Sigmoid colon (tissue), 7 donors: ENCODE results near the gene KLF15. TPM values are rescaled to one million over a fixed set of nuclear protein-coding genes. Genes with fewer than 3 reads are reported as not detected.

Experiments
- DNase-seq: peaks from one replicate; pipeline ENCODE4 v3.0.0-alpha.2; 2019
- H3K27ac ChIP-seq, 4 donors: fragments of 200-600 bp; sonication (generic); one replicate each; pipeline ENCODE4 v1.5.1; 2016 to 2019; ENCODE audit warnings: mild to moderate bottlenecking in 1 of 4
- H3K27me3 ChIP-seq, 3 donors: fragments of 200-600 bp; sonication (generic); one replicate each; pipeline ENCODE4 v1.5.1; 2019; ENCODE audit warnings: mild to moderate bottlenecking in 1 of 3
- H3K36me3 ChIP-seq, 4 donors: fragments of 200-600 bp; sonication (generic); one replicate each; pipeline ENCODE4 v1.5.1; 2016 to 2019
- H3K4me1 ChIP-seq, 4 donors: fragments of 200-600 bp; sonication (generic); one replicate each; pipeline ENCODE4 v1.5.1; 2017 to 2019
- H3K4me3 ChIP-seq, 4 donors: fragments of 200-600 bp; sonication (generic); one replicate each; pipeline ENCODE4 v1.5.1; 2017 to 2019; ENCODE audit warnings: mild to moderate bottlenecking in 2 of 4, moderate library complexity in 1 of 4
- H3K9me3 ChIP-seq, 4 donors: fragments of 200-600 bp in 3 of 4; sonication (generic) in 3 of 4; one replicate each; pipeline versions ENCODE4 v1.5.1 to v1.6.1; 2013 to 2019
- EP300 ChIP-seq, 4 donors: sonication (generic); formaldehyde crosslinking; IDR thresholded peaks; one replicate each; pipeline ENCODE4 v1.6.1; 2017; ENCODE audit warnings: antibody characterized with exemption in 4 of 4
- POLR2A ChIP-seq, 2 donors: fragments of 450-650 bp; IDR thresholded peaks; one replicate each; pipeline ENCODE4 v1.6.1; 2016; ENCODE audit warnings: antibody characterized with exemption in 2 of 2, mild to moderate bottlenecking in 2 of 2, moderate library complexity in 2 of 2
- POLR2AphosphoS5 ChIP-seq, 4 donors: sonication (generic); formaldehyde crosslinking; IDR thresholded peaks; one replicate each; pipeline ENCODE4 v1.6.1; 2017; ENCODE audit warnings: antibody characterized with exemption in 4 of 4
- WGBS, 2 donors: extraction: QIAGEN DNeasy Blood & Tissue Kit; methylation state at CpG; one replicate each; pipeline ENCODE4 v1.1.7; 2013; 5-methylcytosine and 5-hydroxymethylcytosine counted together
- intact Hi-C: fragments of 100-400 bp; cut with DNase I; formaldehyde crosslinking; loops from one replicate; pipeline ENCODE4 v1.15.1; 2023
- polyA plus RNA-seq, 3 donors: library from polyadenylated mRNA; stranded (reverse); fragments of 200-250 nt; gene quantifications; one replicate each; pipeline ENCODE4 v1.2.3, GENCODE V29; 2013
- total RNA-seq, 4 donors: library from RNA; depleted of rRNA; stranded (reverse); fragments of >200 nt; gene quantifications; one replicate each; pipeline ENCODE4 v1.1.0, GENCODE V29; 2016
- TF ChIP-seq, protein P1 (sequence below), 4 experiments: fragments of 450-650 bp in 3 of 4; fragments of 200-600 bp in 1 of 4; IDR thresholded peaks; one replicate each; pipeline ENCODE4 v1.5.1; 2016 to 2019; ENCODE audit warnings: antibody characterized with exemption in 4 of 4, mild to moderate bottlenecking in 3 of 4, moderate library complexity in 2 of 4
- donor health status: healthy with polysubstance abuse.
- donor health status: Bipolar disorder and iron deficiency.
- donor health status: healthy.

KLF15 gene
- total and polyA plus RNA-seq, 7 donors = 0.69 to 50.2 (median 21.9) TPM

DNA sequence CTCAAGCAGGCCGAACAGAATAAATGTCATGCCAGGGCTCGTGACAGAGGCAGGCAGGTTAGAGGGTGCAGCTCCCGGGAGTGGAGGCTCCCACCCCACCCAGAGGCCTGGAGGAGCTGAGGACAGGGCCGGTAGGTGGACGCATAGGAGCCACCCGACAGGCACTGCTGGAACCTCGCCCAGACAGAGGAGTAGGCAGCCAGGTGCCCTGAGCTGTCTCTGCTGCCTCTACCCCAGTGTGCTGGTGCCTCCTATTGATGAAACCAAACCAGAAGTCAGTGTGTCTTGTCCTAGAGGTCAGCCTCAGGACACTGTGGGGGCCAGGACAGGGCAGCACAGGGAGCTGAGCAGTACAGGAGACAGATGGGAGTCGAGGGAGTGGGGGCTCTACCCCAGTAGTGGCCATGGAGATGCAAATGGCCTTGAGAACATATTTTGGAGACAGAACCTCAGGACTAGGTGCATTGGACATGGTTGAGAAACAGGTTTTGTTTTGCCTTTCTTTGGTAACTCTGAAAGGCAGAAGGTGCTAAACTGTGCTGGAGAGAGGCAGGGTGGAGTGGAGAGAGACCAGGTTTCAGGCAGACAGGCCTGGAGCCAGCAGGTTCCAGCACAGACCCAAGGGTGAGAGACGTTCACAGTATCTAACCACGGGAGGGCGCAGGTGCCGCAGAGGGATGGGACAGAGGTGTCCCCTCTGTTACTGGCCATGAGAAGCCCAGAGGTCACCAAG lies 15.4 kb upstream of the KLF15 start:
- intact Hi-C loops = no loop called here
- TF ChIP-seq POLR2A (IDR thresholded peaks at IDR 0.05) (no peak), POLR2AphosphoS5 (IDR thresholded peaks at IDR 0.05) (no peak), EP300 (IDR thresholded peaks at IDR 0.05) (no peak)
- TF ChIP-seq, protein P1, sequence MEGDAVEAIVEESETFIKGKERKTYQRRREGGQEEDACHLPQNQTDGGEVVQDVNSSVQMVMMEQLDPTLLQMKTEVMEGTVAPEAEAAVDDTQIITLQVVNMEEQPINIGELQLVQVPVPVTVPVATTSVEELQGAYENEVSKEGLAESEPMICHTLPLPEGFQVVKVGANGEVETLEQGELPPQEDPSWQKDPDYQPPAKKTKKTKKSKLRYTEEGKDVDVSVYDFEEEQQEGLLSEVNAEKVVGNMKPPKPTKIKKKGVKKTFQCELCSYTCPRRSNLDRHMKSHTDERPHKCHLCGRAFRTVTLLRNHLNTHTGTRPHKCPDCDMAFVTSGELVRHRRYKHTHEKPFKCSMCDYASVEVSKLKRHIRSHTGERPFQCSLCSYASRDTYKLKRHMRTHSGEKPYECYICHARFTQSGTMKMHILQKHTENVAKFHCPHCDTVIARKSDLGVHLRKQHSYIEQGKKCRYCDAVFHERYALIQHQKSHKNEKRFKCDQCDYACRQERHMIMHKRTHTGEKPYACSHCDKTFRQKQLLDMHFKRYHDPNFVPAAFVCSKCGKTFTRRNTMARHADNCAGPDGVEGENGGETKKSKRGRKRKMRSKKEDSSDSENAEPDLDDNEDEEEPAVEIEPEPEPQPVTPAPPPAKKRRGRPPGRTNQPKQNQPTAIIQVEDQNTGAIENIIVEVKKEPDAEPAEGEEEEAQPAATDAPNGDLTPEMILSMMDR (IDR thresholded peaks at IDR 0.05) = no peak
- Histone ChIP-seq H3K27me3 (no peaks in the 10 kb centered on the region), H3K36me3 (no peaks in the 10 kb centered on the region), H3K4me1 (peaks cover 0 to 6% (median 6%) of the 10 kb centered on the region in 4 donors), H3K4me3 (no peak overlapping the region), H3K27ac (no peak overlapping the region), H3K9me3 (no peaks in the 10 kb centered on the region)
- WGBS, 2 donors = 74 to 88% methylated on average over 12 of the region's 12 CpGs
- DNase-seq = peak; percentile 63

GRCh38 chr3:126371096-126371705 lies 14.0 kb upstream of the KLF15 start:
- no peaks in the 10 kb centered on the region for H3K9me3 ChIP-seq
- DNase-seq = peak; percentile 44

DNA sequence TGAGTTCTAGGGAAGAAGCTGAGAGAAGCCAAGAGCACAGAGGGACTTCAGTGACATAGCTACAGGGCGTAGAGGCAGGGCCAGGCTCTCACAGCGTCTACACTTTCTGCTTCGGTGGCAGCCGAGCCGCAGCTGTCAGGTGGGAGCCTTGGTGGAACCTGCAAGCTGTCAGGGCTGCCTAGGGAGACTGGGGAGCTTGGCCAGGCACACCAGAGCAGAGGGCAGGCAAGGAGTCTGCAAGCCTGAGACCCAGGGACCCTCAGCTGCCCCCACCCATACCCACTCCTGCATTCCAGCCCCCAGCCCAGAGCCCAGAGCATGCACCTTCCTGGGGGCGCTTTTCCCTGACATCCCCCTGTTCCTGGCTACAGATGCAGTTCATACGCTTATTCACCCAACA lies 13.4 kb upstream of the KLF15 start:
- intact Hi-C loops = no loop called here
- 95% methylated on average over 7 of the region's 7 CpGs for WGBS, 2 donors
- TF ChIP-seq, protein P1 (IDR thresholded peaks at IDR 0.05) = no peak
- TF ChIP-seq EP300 (IDR thresholded peaks at IDR 0.05) (no peak), POLR2A (IDR thresholded peaks at IDR 0.05) (no peak), POLR2AphosphoS5 (IDR thresholded peaks at IDR 0.05) (no peak)
- Histone ChIP-seq H3K4me1 (peaks cover 0 to 6% (median 6%) of the 10 kb centered on the region in 4 donors), H3K4me3 (no peak overlapping the region), H3K27ac (no peak overlapping the region), H3K36me3 (no peaks in the 10 kb centered on the region), H3K9me3 (no peaks in the 10 kb centered on the region), H3K27me3 (no peaks in the 10 kb centered on the region)
- DNase-seq = peak; percentile 55

More at GRCh38 chr3:126371096-126371705, 14.0 kb upstream of the KLF15 start:
- intact Hi-C loops = no loop called here
- Histone ChIP-seq H3K4me3 (no peak overlapping the region), H3K4me1 (peaks cover 0 to 6% (median 6%) of the 10 kb centered on the region in 4 donors), H3K27ac (no peak overlapping the region), H3K36me3 (no peaks in the 10 kb centered on the region), H3K27me3 (no peaks in the 10 kb centered on the region)
- TF ChIP-seq POLR2AphosphoS5 (IDR thresholded peaks at IDR 0.05) (no peak), EP300 (IDR thresholded peaks at IDR 0.05) (no peak), POLR2A (IDR thresholded peaks at IDR 0.05) (no peak)
- TF ChIP-seq, protein P1 (IDR thresholded peaks at IDR 0.05) = no peak
- 91 to 93% methylated on average over 22 of the region's 22 CpGs for WGBS, 2 donors

- no peak overlapping the region for H3K4me3 ChIP-seq
Measured at GRCh38 chr3:126370055-126370454, 12.8 kb upstream of the KLF15 start.

More at GRCh38 chr3:126370055-126370454, 12.8 kb upstream of the KLF15 start:
- 63 to 70% methylated on average over 4 of the region's 4 CpGs for WGBS, 2 donors
- TF ChIP-seq, protein P1 (IDR thresholded peaks at IDR 0.05) = no peak
- TF ChIP-seq POLR2AphosphoS5 (IDR thresholded peaks at IDR 0.05) (no peak), EP300 (IDR thresholded peaks at IDR 0.05) (no peak), POLR2A (IDR thresholded peaks at IDR 0.05) (no peak)
- Histone ChIP-seq H3K36me3 (no peaks in the 10 kb centered on the region), H3K27ac (no peak overlapping the region), H3K27me3 (no peaks in the 10 kb centered on the region), H3K9me3 (no peaks in the 10 kb centered on the region), H3K4me1 (peaks cover 0 to 6% (median 6%) of the 10 kb centered on the region in 4 donors)
- DNase-seq = peak; percentile 46
- intact Hi-C loops = no loop called here
